IPS DF 19.7 (cell line): ENCODE data around the gene COX10.

ENCODE experiments used
- DNase-seq: peaks from one replicate; pipeline ENCODE4 v3.0.0-alpha.2; 2013; ENCODE audit warnings: low read depth, low spot score

Gene COX10

DNA sequence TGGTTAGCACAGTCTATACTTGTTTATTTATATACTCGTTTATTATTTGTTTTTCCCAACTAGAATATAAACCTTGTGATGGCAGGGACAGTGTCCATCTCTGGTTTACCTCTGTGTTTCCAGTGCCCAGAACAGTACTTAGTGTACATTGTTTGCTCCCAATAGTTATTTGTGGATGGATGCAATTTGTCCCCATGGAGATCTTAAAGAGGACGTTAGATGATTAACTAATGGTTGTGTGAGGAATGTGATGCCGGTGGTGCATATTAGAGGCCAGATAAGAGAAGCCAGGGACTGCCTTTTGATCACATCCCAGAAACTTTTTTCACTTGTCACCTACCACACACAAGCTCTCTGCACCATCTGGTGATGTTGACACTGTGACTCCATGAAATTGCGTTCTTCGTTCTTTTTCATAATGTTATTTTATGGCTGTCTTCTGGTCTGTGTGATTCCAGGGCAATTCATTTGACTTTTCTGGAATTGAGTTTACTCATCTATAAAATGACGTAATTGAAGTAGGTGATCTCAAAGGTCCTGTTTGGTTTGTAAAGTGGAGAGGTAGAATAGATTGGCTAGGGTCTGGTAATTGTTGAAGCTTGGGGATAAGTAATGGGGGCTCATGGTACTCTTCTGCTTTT, 1.2 kb downstream of the COX10 start:
- no peak for DNase-seq

- DNase-seq = no peak
Measured at GRCh38 chr17:14072881-14073280, 3.6 kb downstream of the COX10 start.

DNA sequence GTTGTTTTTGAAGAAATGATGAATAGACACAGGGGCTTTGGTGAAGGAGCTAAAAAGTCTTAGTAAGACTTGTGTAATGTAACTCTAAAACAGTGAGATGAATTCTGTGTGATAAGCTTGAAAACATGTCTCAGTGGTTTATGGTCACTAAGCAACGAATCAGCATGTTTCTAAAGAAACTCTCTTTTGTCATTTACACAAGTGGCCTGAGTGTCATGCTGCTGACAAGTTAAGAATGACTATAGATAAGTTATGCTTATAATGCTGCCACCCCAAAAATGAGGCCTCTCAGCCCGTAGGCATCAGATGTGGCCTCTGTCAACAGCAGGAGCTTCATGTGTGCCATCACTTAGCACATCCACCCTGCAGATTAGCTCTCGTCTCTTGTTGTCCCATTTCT, 8.7 kb downstream of the COX10 start:
- no peak for DNase-seq

DNA sequence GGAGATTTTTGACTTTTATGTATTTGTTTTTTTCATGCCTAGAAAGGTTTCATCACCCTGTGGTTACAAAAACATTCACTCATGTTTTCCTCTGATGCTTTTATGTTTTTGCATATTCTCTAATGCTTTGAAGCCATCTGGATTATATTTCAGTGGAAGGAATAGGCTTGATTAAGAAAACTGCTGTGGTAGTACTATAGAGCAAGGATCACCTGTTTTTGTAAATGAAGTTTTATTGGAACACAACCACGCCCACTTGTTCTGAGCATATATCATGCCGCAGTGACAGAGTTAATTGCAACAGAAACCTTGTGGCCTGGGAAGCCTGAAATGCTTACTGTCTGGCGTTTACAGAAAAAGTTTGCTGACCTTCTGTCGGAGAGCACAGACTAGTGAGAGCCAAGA, 11.5 kb downstream of the COX10 start:
- no peak for DNase-seq

- no peak for DNase-seq
Measured at GRCh38 chr17:14082848-14083247, 13.5 kb downstream of the COX10 start.

DNA sequence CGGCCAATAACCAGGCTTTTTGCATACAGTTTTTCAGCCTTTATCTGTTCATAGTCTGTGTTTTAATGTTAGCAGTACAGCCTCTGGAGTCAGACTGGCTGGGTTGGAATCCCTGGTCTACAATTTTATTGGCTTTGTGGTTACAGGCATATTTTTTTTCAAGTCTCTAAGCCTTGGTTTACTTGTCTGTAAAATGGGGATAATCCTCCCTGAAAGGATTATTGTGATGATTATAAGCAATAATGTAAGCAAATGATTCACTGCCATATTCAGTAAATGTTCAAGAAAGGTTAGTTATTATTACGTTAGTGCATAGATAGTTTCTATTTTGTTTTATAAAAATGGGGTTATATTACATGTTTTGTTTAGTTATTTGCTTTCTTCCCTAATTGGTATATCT, 15.7 kb downstream of the COX10 start:
- DNase-seq = no peak

- DNase-seq = no peak
Measured at GRCh38 chr17:14086189-14086588, 16.9 kb downstream of the COX10 start.

- no peak for DNase-seq
Measured at GRCh38 chr17:14089179-14089578, 19.9 kb downstream of the COX10 start.

- no peak for DNase-seq
Measured at GRCh38 chr17:14091367-14091766, 22.1 kb downstream of the COX10 start.

DNA sequence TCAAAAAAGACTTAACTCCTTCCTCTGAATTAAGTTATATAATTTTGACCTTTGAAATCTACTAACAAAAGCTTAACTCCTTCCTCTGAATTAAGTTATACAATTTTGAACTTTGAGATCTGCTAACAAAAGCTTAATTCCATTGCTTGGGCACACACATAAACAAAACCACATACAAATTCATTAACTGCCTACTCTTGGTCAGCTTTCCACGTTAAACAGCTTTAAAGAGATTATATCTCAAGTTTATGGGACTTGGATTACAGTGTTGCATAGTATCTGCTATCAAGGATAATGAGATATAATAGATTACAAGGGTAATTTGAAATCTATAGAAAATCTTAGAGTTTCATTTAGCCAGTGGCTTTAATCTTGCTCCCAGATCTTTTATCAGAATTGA, 23.5 kb downstream of the COX10 start:
- DNase-seq = no peak

GRCh38 chr17:14094676-14095601, 25.6 kb downstream of the COX10 start:
- DNase-seq = no peak

- no peak for DNase-seq
Measured at GRCh38 chr17:14095631-14096030, 26.3 kb downstream of the COX10 start.

- no peak for DNase-seq
Measured at GRCh38 chr17:14098246-14098645, 28.9 kb downstream of the COX10 start.

DNA sequence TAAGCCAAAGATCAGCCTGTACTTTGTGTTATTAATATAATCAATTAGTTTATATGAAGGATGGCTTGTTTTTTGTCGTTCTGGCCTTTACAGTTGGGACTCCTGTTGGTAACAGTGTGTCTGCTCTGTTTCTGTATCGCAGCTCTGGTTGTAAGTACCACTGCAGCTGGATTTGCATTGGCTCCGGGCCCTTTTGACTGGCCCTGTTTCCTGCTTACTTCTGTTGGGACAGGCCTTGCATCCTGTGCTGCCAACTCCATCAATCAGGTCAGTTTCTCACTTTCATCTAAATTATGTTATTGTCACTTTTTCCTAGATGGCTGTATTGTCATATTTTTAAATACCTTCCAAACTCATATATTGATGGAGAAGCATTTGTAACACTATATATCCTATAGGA, 32.7 kb downstream of the COX10 start:
- DNase-seq = no peak

GRCh38 chr17:14103836-14104235, 34.5 kb downstream of the COX10 start:
- DNase-seq = no peak

- no peak for DNase-seq
Measured at GRCh38 chr17:14104734-14105133, 35.4 kb downstream of the COX10 start.

- no peak for DNase-seq
Measured at GRCh38 chr17:14107889-14108288, 38.6 kb downstream of the COX10 start.

- no peak for DNase-seq
Measured at GRCh38 chr17:14112407-14112806, 43.1 kb downstream of the COX10 start.

- no peak for DNase-seq
Measured at GRCh38 chr17:14113137-14113536, 43.8 kb downstream of the COX10 start.

DNA sequence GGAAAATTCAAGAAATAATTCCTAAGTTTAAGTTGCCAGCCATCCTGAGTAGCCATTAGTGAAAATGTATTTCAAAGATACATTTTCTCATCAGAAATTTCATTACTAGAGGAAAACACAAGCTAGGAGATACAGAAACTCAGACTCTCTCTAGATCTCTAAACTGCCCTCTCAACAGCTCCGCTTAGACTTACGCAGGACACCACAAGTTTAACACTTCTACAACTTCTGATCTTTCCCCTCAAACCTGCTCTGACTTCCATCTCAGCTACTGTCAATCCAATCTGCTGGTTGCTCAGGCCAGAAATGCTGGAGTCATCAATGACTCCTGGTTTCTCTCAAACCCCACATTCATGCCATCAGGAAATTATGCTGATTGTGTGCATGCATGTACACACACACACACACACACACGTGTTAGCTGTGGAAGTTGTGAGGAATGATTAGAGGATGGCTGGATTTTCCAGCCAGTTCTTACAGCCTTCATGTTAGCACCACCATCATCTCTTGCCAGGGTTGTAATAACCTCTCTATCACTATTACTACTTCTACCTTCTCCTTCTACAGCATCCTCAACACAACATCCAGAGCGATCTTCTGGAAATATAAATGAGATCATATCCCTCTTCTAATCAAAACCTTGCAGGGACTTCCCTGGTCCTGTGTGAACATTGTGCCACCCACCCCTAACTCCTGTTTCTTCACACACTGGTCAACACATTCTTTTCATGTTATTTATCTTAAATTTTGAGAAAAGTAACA, 47.1 kb downstream of the COX10 start:
- no peak for DNase-seq

DNA sequence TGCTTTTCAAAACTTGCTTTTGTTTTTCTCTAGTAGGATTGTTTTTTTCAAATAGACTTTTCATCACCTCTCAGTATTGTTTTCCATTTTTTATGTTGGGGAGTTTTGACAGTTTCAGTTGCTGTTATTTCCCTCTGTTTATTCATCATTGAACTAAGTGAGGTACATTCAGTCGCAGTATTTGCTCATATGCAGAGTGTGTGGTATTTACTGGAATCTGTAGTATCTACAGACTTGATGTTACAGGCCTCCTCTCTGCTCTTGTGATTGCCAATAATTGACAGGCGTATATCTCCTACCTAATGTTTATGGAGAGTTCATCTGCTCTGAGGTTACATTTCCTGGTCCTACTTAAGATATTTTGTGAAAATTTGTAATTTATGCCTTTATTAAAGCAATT, 49.6 kb downstream of the COX10 start:
- no peak for DNase-seq

DNA sequence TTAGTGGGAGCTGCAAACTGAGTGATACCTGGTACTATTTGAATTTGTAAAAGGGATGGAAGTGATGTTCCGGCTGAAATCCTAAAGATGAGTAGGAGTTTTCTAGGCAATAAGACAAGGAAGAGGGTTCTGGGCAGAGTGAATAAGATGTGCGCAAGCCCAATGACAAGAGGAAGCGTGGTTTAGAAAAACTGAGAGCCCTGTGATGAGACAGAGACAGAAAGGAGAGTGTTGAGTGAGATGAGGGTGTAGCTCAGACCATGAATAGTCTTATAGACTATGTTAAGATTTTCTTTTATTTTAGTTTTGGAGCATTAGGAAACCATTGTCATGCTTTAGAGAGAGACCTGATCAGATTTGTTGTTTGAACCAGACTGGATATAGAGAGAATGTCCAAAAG, 50.2 kb downstream of the COX10 start:
- DNase-seq = no peak
